ENCODE results near the gene AKAP3.
A peak's percentile ranks its signal among the peaks of the same experiment; 100 is the strongest.

AKAP3 gene

DNA sequence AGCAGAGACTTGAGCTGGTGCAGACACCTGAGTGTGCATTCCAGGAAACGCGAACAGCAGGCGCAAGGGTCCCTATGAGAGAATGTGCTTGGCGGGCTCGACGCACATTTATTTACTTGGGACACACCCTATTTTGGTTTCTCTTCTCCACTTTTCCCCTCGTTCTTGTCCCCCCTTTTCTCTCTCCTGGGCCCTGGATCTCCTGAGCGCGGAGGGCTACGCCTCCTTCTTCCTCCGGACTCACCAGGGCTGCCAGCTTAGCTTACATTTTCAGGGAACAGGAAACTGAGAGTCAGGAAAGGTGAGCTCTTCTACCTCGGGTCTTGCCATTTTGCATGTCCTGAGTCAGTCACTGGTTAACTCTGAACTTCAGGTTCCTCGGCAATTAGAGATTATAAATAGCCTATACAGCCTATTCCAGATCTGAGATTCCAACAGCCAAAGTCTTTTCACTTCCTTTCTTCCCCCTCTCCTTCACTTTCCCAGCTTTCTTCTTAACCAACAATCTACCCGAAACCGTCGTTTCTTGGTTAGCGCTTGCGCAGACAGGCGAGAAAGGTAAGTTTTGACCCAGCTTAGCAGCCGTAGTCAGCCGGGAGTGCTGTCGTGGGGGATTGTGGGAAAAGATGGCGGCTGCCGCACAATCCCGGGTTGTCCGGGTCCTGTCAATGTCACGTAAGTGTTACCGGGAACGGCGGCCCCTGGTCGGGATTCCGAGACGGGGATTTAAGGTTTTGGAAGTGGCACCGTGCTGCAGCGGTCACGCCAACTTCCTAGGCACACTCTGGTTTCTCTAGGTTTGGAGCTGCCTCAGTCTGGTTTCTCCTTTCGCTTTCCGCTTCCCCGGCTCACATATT is at the start of gene AKAP3, which contains the start of gene NDUFA9:
AKAP3 (minus strand) TSS at position 551 of the 857 bp plus-strand sequence. CDS start 10,855 bp downstream, outside the sequence.
NDUFA9 (plus strand) TSS at position 614 of the 857 bp plus-strand sequence; CDS start at position 627, 13 bp downstream.
- DNase-seq (ENCODE audit: low spot score): peak; percentile 82

DNA sequence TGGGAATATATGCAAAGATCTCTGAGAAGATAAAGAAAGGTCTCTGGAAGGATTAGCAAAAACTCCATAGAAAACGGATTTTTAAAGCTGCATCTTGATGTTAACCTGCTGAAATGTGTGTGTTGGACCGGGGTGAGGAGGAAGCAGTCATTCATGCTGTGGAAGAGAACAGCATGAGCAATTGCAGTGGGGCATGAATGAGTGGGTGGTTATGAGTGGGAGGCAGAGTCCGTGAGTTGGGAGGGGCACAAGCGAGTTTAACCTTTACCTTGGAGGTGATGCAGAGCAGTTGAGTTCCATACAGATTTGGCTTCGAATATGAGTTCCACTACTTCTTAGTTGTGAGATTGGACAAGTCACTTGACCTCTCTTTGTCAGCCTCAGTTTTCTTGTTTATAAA is 41.9 kb upstream of the AKAP3 start:
- DNase-seq (ENCODE audit: low spot score): no peak

DNA sequence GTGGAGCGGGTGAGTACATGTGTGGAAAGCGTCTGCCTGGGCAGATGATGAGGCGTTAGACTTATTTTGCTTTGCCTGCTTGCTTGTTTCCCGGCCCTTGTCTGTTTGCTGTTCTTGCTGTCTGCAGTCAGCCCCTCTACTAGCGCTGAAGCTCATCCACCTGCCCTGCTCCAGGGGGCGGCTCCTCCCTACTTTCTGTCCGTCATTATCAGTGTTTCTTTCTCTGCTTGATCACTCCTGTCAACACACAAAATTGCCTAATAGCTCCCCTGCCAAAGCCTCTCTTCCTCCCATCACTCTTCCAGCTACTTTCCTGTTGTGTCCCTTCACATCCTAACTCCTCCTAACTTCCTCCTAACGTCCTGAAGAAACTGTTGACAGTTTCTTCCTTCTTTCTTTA is 36.5 kb upstream of the AKAP3 start:
- no peak for DNase-seq (ENCODE audit: low spot score)

DNA sequence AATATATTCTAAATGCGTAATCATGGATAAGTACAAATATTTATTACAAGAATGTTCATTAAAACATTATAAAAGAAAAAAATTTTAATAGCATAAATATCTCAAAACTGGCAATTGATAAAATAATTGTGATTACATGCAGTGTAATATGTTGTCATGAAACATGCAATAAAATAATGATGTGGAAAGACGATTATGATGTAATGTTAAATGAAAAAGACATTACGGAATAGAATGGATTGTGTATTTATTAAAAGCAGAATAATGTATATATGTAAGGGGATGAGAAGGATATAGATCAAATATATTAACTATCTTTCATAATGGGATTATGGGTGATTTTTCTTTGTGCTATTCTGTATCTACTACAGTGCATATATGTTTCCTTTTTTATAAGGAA is 32.9 kb upstream of the AKAP3 start:
- no peak for DNase-seq (ENCODE audit: low spot score)

DNA sequence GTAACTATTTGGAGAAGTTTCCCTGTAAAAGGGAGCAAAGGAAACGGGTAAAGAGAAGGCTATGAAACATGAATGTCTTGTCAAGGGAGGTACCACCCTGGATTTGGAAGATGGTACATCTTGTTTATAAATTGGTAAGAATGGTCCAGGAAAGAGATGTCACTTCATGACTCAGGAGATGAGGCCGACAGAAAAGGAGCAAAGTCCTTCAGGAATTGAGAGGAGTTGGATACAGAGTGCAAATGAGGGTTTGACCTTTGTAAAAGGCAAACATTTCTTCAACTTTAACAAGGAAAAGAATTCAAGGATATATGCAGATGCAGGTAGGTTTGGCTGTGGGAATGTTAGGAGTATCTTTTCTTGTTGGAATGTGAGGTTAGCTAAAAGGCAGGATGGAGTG is 30.9 kb upstream of the AKAP3 start:
- no peak for DNase-seq (ENCODE audit: low spot score)

DNA sequence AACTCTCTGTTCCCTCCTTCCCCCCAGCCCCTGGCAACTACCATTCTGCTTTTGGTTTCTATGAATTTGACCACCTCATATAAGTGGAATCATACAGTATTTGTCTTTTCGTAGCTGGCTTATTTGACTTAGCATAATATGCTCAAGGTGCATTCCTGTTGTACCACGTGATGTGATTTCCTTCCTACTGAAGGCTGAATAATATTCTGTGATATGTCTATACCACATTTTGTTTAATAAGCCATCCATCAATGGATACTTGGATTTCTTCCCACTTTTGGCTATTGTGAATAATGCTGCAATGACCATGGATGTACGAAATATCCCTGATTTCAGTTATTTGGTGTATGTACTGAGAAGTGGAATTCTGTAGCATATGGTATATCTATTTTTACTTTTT is 16.4 kb upstream of the AKAP3 start:
- DNase-seq (ENCODE audit: low spot score): no peak

DNA sequence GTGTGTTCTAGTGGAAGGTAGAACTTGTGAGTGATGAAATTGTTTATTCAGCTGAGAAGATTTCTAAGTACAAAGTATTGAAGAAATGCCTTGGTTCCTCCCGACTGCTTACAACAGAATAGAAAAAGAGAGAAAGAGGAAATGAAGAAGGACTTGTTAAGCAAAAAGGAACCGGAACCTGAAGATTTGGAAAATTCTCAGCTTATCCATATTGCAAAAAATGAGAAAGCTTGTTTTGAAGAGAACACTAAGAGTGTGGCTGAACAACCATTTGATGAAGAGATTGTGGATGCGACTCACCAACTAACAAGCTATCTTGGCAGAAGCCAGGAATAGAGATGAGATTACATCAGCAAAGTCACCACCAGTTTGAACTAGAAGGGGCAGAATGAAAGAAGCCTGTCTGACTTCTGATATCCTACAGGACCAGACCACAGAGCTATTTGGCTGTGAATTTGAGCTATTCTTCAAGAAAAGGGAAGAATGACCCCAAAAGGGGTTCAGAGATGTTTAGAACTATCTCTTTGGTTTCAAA is 15.2 kb upstream of the AKAP3 start:
- DNase-seq (ENCODE audit: low spot score): no peak

DNA sequence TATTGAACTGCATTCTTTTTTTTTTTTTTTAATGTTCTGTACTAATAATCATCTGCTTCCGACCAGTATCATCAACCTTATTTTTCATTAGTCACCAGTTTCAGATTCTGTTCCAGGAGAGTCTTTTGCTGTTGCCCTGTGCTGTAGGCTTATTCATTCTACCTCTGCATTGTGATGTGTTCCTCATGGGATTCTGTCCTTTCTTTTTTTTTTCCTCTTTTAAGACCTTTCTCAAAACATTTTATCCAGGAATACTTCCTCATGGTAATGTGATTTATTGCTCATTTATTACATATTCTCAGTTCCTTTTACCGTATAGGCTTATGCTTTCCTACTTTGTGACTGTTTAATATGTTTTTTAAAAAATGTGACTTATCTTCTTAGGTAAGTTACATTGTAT is 4.8 kb upstream of the AKAP3 start:
- no peak for DNase-seq (ENCODE audit: low spot score)

DNA sequence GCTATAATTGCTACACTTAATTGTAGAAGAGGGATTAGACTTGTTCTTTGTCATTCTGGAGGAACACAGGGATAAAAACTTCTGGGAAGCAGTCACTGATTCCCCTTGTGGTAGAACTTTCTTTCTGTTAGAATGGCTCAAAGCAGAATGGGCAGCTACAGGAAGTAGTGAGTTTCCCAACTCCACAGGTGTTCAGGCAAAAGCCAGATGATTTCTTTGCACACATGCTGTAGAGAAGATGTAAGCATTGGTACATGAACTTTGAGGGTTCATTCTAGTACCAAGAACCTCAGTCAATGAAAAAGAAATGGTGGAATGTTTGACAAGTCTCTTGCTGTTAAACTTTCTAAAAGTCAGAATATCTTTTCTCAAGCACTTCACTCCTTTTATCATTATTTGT is 4.4 kb upstream of the AKAP3 start:
- DNase-seq (ENCODE audit: low spot score): no peak

DNA sequence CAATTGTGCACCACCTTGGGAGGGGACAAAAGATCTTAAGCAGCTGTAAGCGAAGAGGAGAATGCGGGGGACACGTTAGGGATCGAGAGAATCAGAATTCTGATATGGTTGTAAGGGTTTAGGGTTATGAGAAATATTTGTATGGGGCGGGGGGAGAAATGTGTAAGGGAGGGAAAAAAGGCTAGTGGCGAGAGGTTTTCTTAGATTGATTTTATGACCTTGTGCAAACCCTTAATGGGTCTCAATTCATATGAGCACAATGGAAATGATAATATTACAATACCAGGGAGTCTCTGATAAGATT is 459 bp upstream of the AKAP3 start:
- no peak for DNase-seq (ENCODE audit: low spot score)

DNA sequence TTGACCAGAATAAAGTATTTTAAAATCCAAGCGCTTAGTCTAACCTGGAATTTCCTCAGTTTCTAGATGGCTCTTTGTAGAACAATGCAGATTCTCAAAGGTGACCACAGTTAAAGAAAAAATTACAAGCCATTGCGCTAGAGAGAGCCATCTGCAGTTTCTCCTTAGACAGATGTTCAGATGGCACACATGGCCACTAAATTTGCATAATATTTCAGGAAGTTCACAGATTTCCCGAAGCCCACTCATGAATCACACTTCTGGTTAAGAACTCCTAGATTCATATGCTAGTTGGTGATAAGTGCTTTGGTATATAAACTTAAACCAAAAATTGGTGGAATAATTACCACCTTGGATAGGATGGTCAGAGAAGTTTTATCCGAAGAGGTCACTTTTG is 749 bp downstream of the AKAP3 start:
- no peak for DNase-seq (ENCODE audit: low spot score)

DNA sequence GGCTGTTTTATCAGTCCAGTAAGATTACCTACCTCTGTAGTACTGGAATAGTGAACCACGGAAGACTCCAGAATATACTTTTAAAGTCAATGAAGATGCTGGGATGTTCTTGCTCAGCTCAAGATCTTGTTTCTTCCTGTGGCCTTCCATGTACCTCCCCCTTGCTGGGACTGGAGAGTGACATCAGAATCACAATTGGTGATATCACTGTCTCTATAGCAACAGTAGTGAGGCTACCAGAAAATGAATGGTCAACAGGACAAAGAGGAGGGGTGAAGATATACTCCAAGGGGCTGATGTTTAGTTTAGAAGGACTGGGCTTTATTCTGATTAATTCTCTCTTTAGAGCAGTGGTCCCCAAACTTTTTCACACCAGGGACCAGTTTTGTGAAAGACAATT is 3.8 kb downstream of the AKAP3 start:
- no peak for DNase-seq (ENCODE audit: low spot score)

DNA sequence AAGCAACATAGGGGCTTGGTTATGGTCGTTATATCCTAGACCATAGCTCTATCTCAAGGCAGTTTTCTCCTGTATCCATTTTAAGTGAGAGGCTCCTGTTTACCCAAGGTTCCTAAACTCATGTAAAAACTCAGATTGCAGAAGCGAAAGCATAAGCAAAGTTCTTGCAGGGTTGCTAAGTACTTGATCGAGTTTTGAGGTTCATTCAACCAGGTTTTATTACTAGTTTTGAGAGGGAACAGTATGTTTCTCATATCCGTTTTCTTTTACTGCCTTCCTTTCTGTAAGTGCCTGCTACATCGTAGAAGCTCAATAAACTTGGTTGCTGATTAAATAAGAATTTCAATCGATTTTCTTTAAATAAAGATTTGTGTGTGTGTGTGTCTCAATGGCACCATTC is 5.1 kb downstream of the AKAP3 start:
- DNase-seq (ENCODE audit: low spot score): no peak

DNA sequence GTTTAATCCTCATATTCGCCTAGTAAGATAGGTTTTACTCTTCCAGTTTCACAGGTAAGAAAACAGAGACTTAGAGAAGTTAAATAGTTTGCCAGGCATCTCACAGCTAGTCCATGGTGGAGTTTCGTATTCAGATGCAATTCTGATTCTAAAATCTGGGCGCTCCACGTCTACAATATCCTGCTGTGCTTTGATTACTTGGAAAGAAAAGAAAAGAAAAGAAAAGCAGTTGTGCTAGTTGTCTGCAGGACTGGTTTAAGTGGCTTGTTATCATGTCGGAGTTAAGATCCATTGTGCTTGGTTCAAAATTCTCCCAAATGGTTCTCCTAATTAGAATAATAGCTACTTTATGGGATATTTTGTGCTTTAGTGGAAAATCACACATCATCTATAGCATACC is 18.6 kb downstream of the AKAP3 start:
- DNase-seq (ENCODE audit: low spot score): no peak

DNA sequence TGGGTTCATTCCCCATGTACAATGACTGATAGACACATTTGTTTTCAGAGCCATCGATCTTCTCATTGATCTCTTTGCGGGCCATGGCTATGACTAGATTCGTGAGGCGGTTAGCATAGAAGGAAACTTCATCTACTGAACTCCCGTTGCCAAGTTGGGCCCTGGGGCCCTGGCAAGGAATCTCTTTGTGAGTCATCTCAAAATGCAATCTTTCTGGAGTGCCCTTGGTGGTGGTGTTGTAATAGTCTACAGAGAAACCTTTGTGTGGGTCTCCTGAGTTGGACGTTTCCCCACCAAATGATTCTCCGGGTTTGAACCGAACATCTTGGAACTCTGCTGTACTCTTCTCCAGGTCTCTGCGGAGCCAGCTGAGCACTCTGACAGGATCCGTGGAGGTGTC is 20.4 kb downstream of the AKAP3 start:
- no peak for DNase-seq (ENCODE audit: low spot score)

DNA sequence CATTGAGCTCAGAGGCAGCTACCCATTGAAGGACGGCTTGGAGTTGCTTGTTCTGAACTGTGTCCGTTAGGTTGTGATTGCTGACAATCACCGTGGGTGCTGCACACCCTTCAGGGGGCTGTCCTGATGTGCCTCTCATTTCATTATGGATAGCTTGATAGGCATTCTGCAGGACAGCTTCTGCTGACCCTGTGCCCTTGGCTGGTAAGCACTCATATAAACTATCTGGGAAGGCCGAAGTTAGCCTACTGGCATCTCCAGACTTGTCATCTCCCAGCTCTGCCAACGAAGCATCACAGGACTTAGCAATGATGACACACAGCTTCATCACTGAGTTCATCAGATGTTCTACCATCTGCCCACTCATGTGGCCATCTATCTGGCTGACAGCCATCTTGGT is 22.3 kb downstream of the AKAP3 start:
- DNase-seq (ENCODE audit: low spot score): no peak

DNA sequence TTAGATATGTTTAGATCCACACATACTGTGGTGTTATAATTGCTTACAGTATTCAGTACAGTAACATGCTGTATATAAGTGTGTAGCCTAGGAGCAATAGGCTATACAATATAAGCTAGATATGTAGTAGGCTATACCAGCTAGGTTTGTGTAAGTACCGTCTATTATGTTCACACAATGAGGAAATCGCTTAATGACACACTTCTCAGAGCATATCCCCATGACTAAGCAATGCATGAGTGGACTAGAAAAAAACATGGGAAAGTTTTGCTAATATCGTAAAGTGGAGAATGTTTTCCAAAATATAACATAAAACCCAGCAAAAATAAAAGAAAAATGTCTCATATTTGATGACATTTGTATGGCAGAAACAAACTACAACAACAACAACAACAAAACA is 27.3 kb downstream of the AKAP3 start:
- no peak for DNase-seq (ENCODE audit: low spot score)

DNA sequence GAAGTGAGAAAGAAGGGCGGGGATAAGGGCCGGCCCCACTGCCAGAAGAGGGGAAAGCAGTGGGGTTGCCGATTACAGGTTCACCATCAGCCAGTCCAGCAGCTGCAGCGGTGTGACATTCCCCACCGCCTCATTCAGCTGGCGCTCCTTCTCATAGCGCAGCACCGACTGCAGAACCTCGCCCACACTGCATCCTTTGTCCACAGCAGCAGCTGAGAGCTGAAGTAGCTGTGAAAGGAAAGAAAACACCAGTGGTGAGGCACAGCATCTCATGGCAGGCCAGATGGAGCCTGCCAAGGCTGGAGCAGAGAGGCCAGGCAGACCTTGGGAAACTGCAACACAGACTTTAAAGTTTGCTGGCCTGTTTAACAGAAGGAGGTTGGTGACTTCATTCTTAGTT is 33.2 kb downstream of the AKAP3 start:
- DNase-seq (ENCODE audit: low spot score): no peak

DNA sequence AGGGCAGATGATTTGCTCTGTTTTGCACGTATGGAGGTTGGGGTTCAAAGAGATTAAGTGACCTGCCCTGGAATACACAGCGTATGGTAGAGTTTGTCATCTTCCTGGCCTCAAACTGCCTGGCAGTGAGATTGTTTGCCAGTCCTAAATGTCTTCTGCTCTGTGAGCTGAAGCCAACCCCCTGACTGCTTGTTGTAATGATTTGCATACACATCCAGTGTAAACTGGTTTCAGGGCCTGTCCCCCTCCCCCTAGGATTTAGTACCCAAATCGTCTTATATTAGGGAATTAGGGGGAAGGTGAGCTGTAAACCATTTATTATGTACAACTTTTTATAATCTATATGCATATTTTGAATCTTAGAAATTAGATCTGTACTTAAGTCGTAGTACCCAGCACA is 38.4 kb downstream of the AKAP3 start:
- DNase-seq (ENCODE audit: low spot score): no peak

DNA sequence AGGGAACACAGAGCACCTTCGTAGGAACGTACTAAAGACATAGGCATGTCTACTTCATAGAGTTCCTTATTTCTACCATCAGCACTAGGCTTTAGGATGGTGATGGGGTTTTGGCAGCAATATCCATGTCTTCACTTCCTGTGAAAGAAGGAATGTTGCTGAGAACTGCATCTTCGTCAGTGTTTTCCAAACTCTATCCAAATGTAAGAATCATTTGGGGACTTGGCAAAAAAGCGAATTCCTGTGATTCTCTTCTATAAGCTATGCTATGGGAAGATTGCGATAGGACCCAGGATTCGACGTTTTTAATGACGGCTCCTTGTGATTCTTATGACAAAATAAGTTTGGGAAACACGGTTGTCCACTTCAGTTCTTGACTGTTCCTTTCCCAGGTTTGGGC is 39.8 kb downstream of the AKAP3 start:
- no peak for DNase-seq (ENCODE audit: low spot score)

DNA sequence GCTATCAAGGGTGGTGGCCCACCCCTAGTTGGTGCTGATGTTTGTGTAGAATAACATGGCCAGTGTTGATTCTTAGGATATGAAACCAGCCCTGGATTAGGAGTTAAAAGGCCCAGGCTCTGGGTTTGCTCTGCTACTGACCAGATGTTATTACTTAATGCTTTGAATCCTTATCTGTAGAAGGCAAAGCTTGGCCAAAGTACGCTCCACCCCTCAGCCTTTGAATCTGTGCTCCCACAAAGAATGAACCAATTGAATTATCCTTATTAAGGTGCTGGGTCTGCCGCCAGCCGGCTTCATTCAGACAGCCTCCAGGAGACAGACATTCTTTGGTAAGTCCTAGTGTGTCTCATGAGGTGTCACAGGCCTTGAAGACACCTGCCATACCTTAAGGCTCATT is 41.8 kb downstream of the AKAP3 start:
- no peak for DNase-seq (ENCODE audit: low spot score)

DNA sequence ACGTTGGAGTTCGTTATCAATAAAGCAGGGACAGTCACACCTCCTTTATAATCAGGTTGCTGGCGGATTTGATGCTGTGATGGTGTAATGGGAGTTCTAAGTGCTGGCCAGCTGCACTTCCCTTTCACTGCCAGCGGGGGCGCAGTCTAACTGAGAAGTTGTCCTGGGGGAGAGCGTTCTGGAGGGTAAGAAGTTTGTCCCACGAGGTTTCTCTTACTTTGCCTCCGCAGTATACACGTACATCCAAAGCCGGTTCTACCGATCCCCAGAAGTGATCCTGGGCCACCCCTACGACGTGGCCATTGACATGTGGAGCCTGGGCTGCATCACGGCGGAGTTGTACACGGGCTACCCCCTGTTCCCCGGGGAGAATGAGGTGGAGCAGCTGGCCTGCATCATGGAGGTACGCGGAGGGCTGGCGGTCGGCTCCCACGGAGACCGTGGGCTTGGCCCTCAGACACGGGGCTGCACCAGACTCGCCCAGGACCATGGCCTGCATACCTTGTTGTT is 44.1 kb downstream of the AKAP3 start:
- DNase-seq (ENCODE audit: low spot score): peak; percentile 87

DNA sequence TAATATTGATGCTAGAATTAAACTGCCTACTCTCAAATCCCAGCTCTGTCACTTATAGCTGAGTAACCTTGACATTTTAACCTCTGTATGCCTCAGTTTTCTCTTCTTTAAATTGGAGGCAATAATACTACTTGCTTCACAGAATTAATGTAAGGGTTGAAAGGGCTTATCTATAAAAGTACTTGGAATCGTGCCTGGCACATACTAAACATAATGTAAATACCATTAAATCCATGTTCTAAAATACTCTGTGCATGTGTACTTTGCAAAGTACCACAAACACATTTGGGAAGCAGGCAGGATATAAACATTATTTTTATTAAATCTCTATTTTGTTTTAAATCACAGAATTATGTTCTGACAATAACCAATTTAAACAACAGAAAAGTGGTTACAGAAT is 44.9 kb downstream of the AKAP3 start:
- DNase-seq (ENCODE audit: low spot score): no peak

DNA sequence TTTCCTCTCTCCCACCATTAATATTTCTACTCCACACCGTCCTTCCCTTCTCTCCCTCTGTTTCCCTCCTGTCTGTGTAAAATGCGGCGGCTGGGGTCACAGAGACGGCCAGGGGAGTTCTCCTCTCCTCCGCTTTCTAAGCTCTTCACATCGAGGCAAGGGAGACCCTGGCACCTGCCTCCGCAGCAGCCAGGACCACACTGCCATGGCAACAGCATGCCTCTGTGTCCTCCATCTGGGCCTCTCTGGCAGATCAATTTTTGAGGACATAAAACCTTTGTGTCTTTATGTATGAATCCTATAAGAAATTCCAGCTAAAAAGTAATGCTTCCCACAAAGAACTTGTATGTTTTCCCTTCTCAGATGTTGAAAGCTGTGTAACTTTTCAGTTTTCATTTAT is 45.4 kb downstream of the AKAP3 start:
- DNase-seq (ENCODE audit: low spot score): no peak

Measured in CD4-positive, alpha-beta T cell treated with Interleukin-2 at 100 ng/mL for 4 hours (primary cell).